Right ventricle myocardium inferior (tissue), 1 donor: Measurements from ENCODE around the gene SLC27A5. TPM values are rescaled to one million over a fixed set of nuclear protein-coding genes. Genes with fewer than 3 reads are reported as not detected.

Experiments used
- ATAC-seq: fragments of 200-7000 bp; cut with Tn5 transposase; one replicate; pipeline ENCODE4 v1.9.1; 2020; ENCODE audit warnings: mild to moderate bottlenecking, moderate library complexity
- DNase-seq: peaks from one replicate; pipeline ENCODE4 v3.0.0; 2021; ENCODE audit errors: missing footprints
- intact Hi-C: fragments of 100-400 bp; cut with DNase I; formaldehyde crosslinking; loops from one replicate; pipeline ENCODE4 v1.11.0; 2022
- long read RNA-seq: library from polyadenylated mRNA; unstranded; transcript quantifications from one replicate; pipeline ENCODE4 v2.0.0, GENCODE V29; 2021
- total RNA-seq: library from RNA; stranded (reverse); fragmentation: NEBNext Ultra II Directional; extraction: Animal tissue kit (Norgen Biotek cat#: 25700); gene quantifications from one replicate; pipeline ENCODE4 v1.2.1, GENCODE V29; 2021
- donor health status: DM: no; HTN: yes; CAD: no; lungs with severe emphysema.

SLC27A5 gene
- 3.2 TPM for total RNA-seq
- long read RNA-seq, partial matches to known transcripts: 0 of 1 reads
- long read RNA-seq, other reads (novel, unspliced or antisense): 0 of 1 reads

GRCh38 chr19:58511353-58512208, at the start of gene SLC27A5:
TSS of gene SLC27A5 (minus strand) at chr19:58511992. CDS start at chr19:58511955, 37 bp downstream.
- DNase-seq: no peak
- ATAC-seq: no peak
- intact Hi-C loops: no loop called here

GRCh38 chr19:58560921-58561320, 49.1 kb upstream of the SLC27A5 start:
- intact Hi-C loops: no loop called here
- DNase-seq (no peak), ATAC-seq (no peak)

GRCh38 chr19:58560007-58560887, 48.5 kb upstream of the SLC27A5 start:
- intact Hi-C loops: no loop called here
- ATAC-seq: no peak
- no peak for DNase-seq

GRCh38 chr19:58559275-58560006, 47.6 kb upstream of the SLC27A5 start:
- intact Hi-C loops: loop anchor here (2.0 kb wide), 1 partner anchor 13 kb away; the partner anchor contains the start of gene MZF1
- ATAC-seq (peak; percentile 68), DNase-seq (peak; percentile 94)

- intact Hi-C loops: loop anchor here (2.0 kb wide), 1 partner anchor 14 kb away; the partner anchor contains the start of gene MZF1
- DNase-seq: peak; percentile 99
- peak; percentile 84 for ATAC-seq
Measured at GRCh38 chr19:58558623-58559274, 47.0 kb upstream of the SLC27A5 start.

- ATAC-seq (no peak), DNase-seq (peak; percentile 90)
- intact Hi-C loops: loop anchor here (2.0 kb wide), 1 partner anchor 15 kb away; the partner anchor contains the start of gene MZF1
Measured at GRCh38 chr19:58558066-58558622, 46.4 kb upstream of the SLC27A5 start, which contains the start of gene UBE2M. TSS of gene UBE2M (minus strand) at chr19:58558611. CDS start at chr19:58558381, 230 bp downstream.

- no peak for DNase-seq
- intact Hi-C loops: loop anchor here (2.0 kb wide), 1 partner anchor 15 kb away; the partner anchor contains the start of gene MZF1
- no peak for ATAC-seq
Measured at GRCh38 chr19:58557221-58558065, 45.7 kb upstream of the SLC27A5 start.

GRCh38 chr19:58556622-58557220, 44.9 kb upstream of the SLC27A5 start:
- no peak for DNase-seq
- intact Hi-C loops: no loop called here
- ATAC-seq: no peak

- ATAC-seq (no peak), DNase-seq (no peak)
- intact Hi-C loops: no loop called here
Measured at GRCh38 chr19:58555920-58556621, 44.3 kb upstream of the SLC27A5 start.

- no peak for ATAC-seq
- intact Hi-C loops: no loop called here
- DNase-seq: no peak
Measured at GRCh38 chr19:58555369-58555885, 43.6 kb upstream of the SLC27A5 start.

- DNase-seq (peak; percentile 99), ATAC-seq (peak; percentile 55)
- intact Hi-C loops: no loop called here
Measured at GRCh38 chr19:58554494-58555368, 42.9 kb upstream of the SLC27A5 start, which contains the start of gene CHMP2A. TSS of gene CHMP2A (minus strand) at chr19:58555105. CDS start at chr19:58554212, 893 bp downstream.

- intact Hi-C loops: no loop called here
- ATAC-seq (no peak), DNase-seq (no peak)
Measured at GRCh38 chr19:58553799-58554493, 42.2 kb upstream of the SLC27A5 start.

- DNase-seq (no peak), ATAC-seq (no peak)
- intact Hi-C loops: no loop called here
Measured at GRCh38 chr19:58552655-58553054, 40.9 kb upstream of the SLC27A5 start.
